SK-N-SH (cell line): ENCODE measurements around the gene MEI1. TPM values are rescaled to one million over a fixed set of nuclear protein-coding genes. Genes with fewer than 3 reads are reported as not detected.

Source experiments
- CTCF ChIA-PET: fragments of 300-600, 350-600 bp; formaldehyde crosslinking; extraction: SDS; loops from one replicate; lab custom pipeline; 2021; lab: Yijun Ruan, JAX
- POLR2A ChIA-PET: fragments of 350-600 bp; sonication (Branson Sonifier 250); formaldehyde crosslinking; extraction: SDS; loops from one replicate; lab custom pipeline; 2020; ENCODE audit warnings: antibody characterized with exemption, inconsistent platforms; lab: Yijun Ruan, JAX
- DNase-seq: peaks from one replicate; pipeline ENCODE4 v3.0.0; 2012
- H2AFZ ChIP-seq: fragments of 200-600 bp; sonication (generic); 2 replicates; pipeline ENCODE4 v1.8.1; 2016; ENCODE audit warnings: antibody characterized with exemption, mild to moderate bottlenecking, low read depth
- H3F3A ChIP-seq: fragments of 200-600 bp; sonication (generic); replicated peaks from 2 replicates; pipeline ENCODE3; 2016; ENCODE audit warnings: antibody characterized with exemption, mild to moderate bottlenecking; ENCODE audit not compliant: insufficient read depth
- H3K27ac ChIP-seq, 2 experiments: fragments of 200-500 bp in 1 of 2; fragments of 200-600 bp in 1 of 2; sonication (Bioruptor generic) in 1 of 2; sonication (generic), shearing (Covaris generic) in 1 of 2; 2 replicates each; pipeline versions ENCODE4 v1.5.1 to v1.6.1; 2014 to 2016; ENCODE audit warnings: low read depth in 2 of 2, inconsistent platforms in 1 of 2, low read length in 1 of 2, mild to moderate bottlenecking in 1 of 2, mixed read lengths in 1 of 2
- H3K27me3 ChIP-seq: fragments of 200-600 bp; sonication (generic), shearing (Covaris generic); 2 replicates; pipeline ENCODE4 v1.6.1; 2016; ENCODE audit warnings: mixed run types; ENCODE audit not compliant: insufficient read depth
- H3K36me3 ChIP-seq, 2 experiments: fragments of 200-500 bp in 1 of 2; fragments of 200-600 bp in 1 of 2; sonication (Bioruptor generic) in 1 of 2; sonication (generic) in 1 of 2; replicated peaks in 1 of 2; 2 replicates each; pipeline versions ENCODE3 to v1.5.1; 2014 to 2016; ENCODE audit warnings: low read length in 1 of 2, mild to moderate bottlenecking in 1 of 2; ENCODE audit not compliant: insufficient read depth in 2 of 2, control insufficient read depth in 1 of 2
- H3K4me1 ChIP-seq, 2 experiments: fragments of 200-500 bp in 1 of 2; fragments of 200-600 bp in 1 of 2; sonication (Bioruptor generic) in 1 of 2; sonication (generic), shearing (Covaris generic) in 1 of 2; 2 replicates each; pipeline versions ENCODE4 v1.5.1 to v1.6.1; 2014 to 2016; ENCODE audit warnings: low read depth in 1 of 2, low read length in 1 of 2, mixed run types in 1 of 2; ENCODE audit not compliant: insufficient read depth in 2 of 2, control insufficient read depth in 1 of 2
- H3K4me2 ChIP-seq: fragments of 200-600 bp; sonication (generic), shearing (Covaris generic); 2 replicates; pipeline ENCODE4 v1.6.1; 2017; ENCODE audit warnings: mixed run types
- H3K4me3 ChIP-seq, 2 experiments: fragments of 200-500 bp in 1 of 2; fragments of 200-600 bp in 1 of 2; sonication (Bioruptor generic) in 1 of 2; sonication (generic), shearing (Covaris generic) in 1 of 2; 2 replicates each; pipeline versions ENCODE4 v1.5.1 to v1.8.1; 2014 to 2016; ENCODE audit warnings: low read depth in 2 of 2, inconsistent platforms in 1 of 2, low read length in 1 of 2, mild to moderate bottlenecking in 1 of 2, mixed read lengths in 1 of 2, moderate library complexity in 1 of 2
- H3K79me2 ChIP-seq: fragments of 200-600 bp; sonication (generic); 2 replicates; pipeline ENCODE4 v1.8.1; 2017; ENCODE audit warnings: mild to moderate bottlenecking; ENCODE audit not compliant: insufficient read depth
- H3K9ac ChIP-seq: fragments of 200-600 bp; sonication (generic); 2 replicates; pipeline ENCODE4 v1.6.1; 2017; ENCODE audit warnings: mixed run types
- H3K9me2 ChIP-seq: fragments of 200-600 bp; sonication (generic); 2 replicates; pipeline ENCODE4 v1.6.1; 2017; ENCODE audit warnings: mixed run types
- H3K9me3 ChIP-seq: fragments of 200-600 bp; sonication (generic); 2 replicates; pipeline ENCODE4 v1.6.1; 2017; ENCODE audit warnings: mixed run types, mild to moderate bottlenecking, moderate library complexity
- H4K20me1 ChIP-seq: fragments of 200-600 bp; sonication (generic); 2 replicates; pipeline ENCODE4 v1.6.1; 2017; ENCODE audit warnings: mild to moderate bottlenecking, mixed run types; ENCODE audit not compliant: insufficient read depth
- CHD2 ChIP-seq: fragments of 150-350 bp; IDR thresholded peaks from 2 replicates; pipeline ENCODE4 v1.6.1; 2018; ENCODE audit warnings: low read length; ENCODE audit not compliant: partially characterized antibody
- CTCF ChIP-seq: fragments of 200-600 bp; sonication (generic); IDR thresholded peaks from 2 replicates; pipeline ENCODE4 v1.6.1; 2017; ENCODE audit warnings: antibody characterized with exemption, mild to moderate bottlenecking, moderate library complexity
- ELF1 ChIP-seq: IDR thresholded peaks from 2 replicates; pipeline ENCODE4 v1.4.0; 2012
- FOXJ3 ChIP-seq: sonication (generic); formaldehyde crosslinking; IDR thresholded peaks from 2 replicates; pipeline ENCODE4 v1.5.1; 2020; ENCODE audit warnings: mild to moderate bottlenecking, missing genetic modification reagents
- GABPA ChIP-seq: IDR thresholded peaks from 2 replicates; pipeline ENCODE4 v1.4.0; 2012; ENCODE audit warnings: low read depth, mild to moderate bottlenecking
- GATA2 ChIP-seq: sonication (generic); formaldehyde crosslinking; IDR thresholded peaks from 2 replicates; pipeline ENCODE4 v1.5.0; 2020; ENCODE audit warnings: mild to moderate bottlenecking, missing genetic modification reagents
- JUND ChIP-seq: IDR thresholded peaks from 2 replicates; pipeline ENCODE4 v1.4.0; 2012
- MEF2A ChIP-seq: IDR thresholded peaks from 2 replicates; pipeline ENCODE4 v1.4.0; 2012; ENCODE audit warnings: low read depth, borderline replicate concordance
- NFIC ChIP-seq: IDR thresholded peaks from 2 replicates; pipeline ENCODE4 v1.4.0; 2012; ENCODE audit warnings: borderline replicate concordance
- NRF1 ChIP-seq: IDR thresholded peaks from 2 replicates; pipeline ENCODE4 v1.6.1; 2012; ENCODE audit warnings: low read depth, mild to moderate bottlenecking, low read length
- PBX3 ChIP-seq: IDR thresholded peaks from 2 replicates; pipeline ENCODE4; 2012
- POLR2AphosphoS5 ChIP-seq: IDR thresholded peaks from 2 replicates; pipeline ENCODE4 v1.6.1; 2012; ENCODE audit warnings: low read depth, low read length
- RAD21 ChIP-seq: IDR thresholded peaks from 2 replicates; pipeline ENCODE4 v1.6.1; 2012; ENCODE audit warnings: mild to moderate bottlenecking, low read length
- RFX5 ChIP-seq: IDR thresholded peaks from 2 replicates; pipeline ENCODE4 v1.6.1; 2012; ENCODE audit warnings: mild to moderate bottlenecking, improper control_type of control experiment, low read length
- SMC3 ChIP-seq: IDR thresholded peaks from 2 replicates; pipeline ENCODE4 v1.6.1; 2012; ENCODE audit warnings: low read depth, low read length, improper control_type of control experiment
- TAF1 ChIP-seq: IDR thresholded peaks from 2 replicates; pipeline ENCODE4 v1.6.1; 2012; ENCODE audit warnings: low read depth, mild to moderate bottlenecking, low read length, moderate library complexity, borderline replicate concordance
- TCF12 ChIP-seq: IDR thresholded peaks from 2 replicates; pipeline ENCODE4 v1.4.0; 2012
- ZBTB33 ChIP-seq: IDR thresholded peaks from 2 replicates; pipeline ENCODE4 v1.4.0; 2012; ENCODE audit warnings: low read depth, borderline replicate concordance
- WGBS: methylation state at CpG from one replicate; pipeline ENCODE4 v1.1.6; 2017; ENCODE audit warnings: low lambda C conversion rate; 5-methylcytosine and 5-hydroxymethylcytosine counted together
- polyA plus RNA-seq, 3 experiments: library from polyadenylated mRNA; depleted of rRNA; stranded (reverse); fragments of >200 nt; gene quantifications; 2 replicates each; pipeline ENCODE4 v1.2.3, GENCODE V29; 2012
- TF ChIP-seq, protein P1 (sequence below): IDR thresholded peaks from 2 replicates; pipeline ENCODE4 v1.6.1; 2012; ENCODE audit warnings: mild to moderate bottlenecking, low read depth, low read length, moderate library complexity
- TF ChIP-seq, protein P2 (sequence below): fragments of 150-350 bp; IDR thresholded peaks from 2 replicates; pipeline ENCODE4 v1.6.1; 2016; ENCODE audit warnings: mild to moderate bottlenecking, low read depth, low read length

The MEI1 gene
- polyA plus RNA-seq, 1 of the 3 experiments (the other 2 are of a cell fraction): not detected

DNA sequence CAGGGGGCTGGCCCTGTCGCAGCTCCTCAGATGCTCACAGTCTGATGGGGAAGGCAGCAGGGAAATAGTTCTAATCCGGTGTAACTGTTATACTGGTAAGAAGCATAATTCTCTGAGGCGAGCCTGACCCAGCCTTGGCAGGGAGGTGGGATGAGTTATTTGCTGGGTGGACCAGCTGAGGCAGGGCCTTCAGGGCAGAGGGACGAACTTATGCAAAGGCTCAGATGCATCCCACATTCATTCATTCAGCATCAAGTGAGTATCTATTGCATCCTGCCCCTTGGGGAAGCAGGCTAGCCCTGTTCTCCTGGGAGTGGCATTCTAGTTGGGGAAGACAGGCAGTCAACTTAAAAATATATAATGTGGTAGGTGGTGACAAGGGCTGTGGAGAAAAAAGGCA, 120.0 kb downstream of the MEI1 start:
- H4K20me1 ChIP-seq: no peaks in the 10 kb centered on the region
- no peak overlapping the region for H3K4me3 ChIP-seq
- H3K9me2 ChIP-seq: no peaks in the 10 kb centered on the region
- TF ChIP-seq PBX3 (no peak), JUND (no peak), FOXJ3 (CRISPR knock-in tag) (no peak), TAF1 (no peak), NRF1 (no peak), RAD21 (no peak), POLR2AphosphoS5 (no peak), ELF1 (no peak), GABPA (no peak), CHD2 (no peak)
- TF ChIP-seq, protein P1, sequence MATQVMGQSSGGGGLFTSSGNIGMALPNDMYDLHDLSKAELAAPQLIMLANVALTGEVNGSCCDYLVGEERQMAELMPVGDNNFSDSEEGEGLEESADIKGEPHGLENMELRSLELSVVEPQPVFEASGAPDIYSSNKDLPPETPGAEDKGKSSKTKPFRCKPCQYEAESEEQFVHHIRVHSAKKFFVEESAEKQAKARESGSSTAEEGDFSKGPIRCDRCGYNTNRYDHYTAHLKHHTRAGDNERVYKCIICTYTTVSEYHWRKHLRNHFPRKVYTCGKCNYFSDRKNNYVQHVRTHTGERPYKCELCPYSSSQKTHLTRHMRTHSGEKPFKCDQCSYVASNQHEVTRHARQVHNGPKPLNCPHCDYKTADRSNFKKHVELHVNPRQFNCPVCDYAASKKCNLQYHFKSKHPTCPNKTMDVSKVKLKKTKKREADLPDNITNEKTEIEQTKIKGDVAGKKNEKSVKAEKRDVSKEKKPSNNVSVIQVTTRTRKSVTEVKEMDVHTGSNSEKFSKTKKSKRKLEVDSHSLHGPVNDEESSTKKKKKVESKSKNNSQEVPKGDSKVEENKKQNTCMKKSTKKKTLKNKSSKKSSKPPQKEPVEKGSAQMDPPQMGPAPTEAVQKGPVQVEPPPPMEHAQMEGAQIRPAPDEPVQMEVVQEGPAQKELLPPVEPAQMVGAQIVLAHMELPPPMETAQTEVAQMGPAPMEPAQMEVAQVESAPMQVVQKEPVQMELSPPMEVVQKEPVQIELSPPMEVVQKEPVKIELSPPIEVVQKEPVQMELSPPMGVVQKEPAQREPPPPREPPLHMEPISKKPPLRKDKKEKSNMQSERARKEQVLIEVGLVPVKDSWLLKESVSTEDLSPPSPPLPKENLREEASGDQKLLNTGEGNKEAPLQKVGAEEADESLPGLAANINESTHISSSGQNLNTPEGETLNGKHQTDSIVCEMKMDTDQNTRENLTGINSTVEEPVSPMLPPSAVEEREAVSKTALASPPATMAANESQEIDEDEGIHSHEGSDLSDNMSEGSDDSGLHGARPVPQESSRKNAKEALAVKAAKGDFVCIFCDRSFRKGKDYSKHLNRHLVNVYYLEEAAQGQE: no peak
- TF ChIP-seq, protein P2, sequence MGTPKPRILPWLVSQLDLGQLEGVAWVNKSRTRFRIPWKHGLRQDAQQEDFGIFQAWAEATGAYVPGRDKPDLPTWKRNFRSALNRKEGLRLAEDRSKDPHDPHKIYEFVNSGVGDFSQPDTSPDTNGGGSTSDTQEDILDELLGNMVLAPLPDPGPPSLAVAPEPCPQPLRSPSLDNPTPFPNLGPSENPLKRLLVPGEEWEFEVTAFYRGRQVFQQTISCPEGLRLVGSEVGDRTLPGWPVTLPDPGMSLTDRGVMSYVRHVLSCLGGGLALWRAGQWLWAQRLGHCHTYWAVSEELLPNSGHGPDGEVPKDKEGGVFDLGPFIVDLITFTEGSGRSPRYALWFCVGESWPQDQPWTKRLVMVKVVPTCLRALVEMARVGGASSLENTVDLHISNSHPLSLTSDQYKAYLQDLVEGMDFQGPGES: no peak
- no peaks in the 10 kb centered on the region for H3K9me3 ChIP-seq
- no peak overlapping the region for H3K27ac ChIP-seq
- H3K79me2 ChIP-seq: no peaks in the 10 kb centered on the region
- H3F3A ChIP-seq: no peaks in the 10 kb centered on the region
- ChIA-PET POLR2A (no interaction called here), CTCF (no interaction called here)
- H2AFZ ChIP-seq: no peak overlapping the region
- H3K4me2 ChIP-seq: no peak overlapping the region
- no peak overlapping the region for H3K9ac ChIP-seq
- 100% methylated on average over 2 of the region's 4 CpGs for WGBS
- no peaks in the 10 kb centered on the region for H3K36me3 ChIP-seq
- H3K27me3 ChIP-seq: no peaks in the 10 kb centered on the region
- no peak for DNase-seq
- no peaks in the 10 kb centered on the region for H3K4me1 ChIP-seq

- Histone ChIP-seq H2AFZ (no peak overlapping the region), H3F3A (no peaks in the 10 kb centered on the region), H3K4me2 (no peak overlapping the region), H3K9ac (no peak overlapping the region), H3K27ac (no peak overlapping the region), H3K4me1 (no peaks in the 10 kb centered on the region), H3K36me3 (no peaks in the 10 kb centered on the region), H3K4me3 (no peak overlapping the region), H3K79me2 (no peaks in the 10 kb centered on the region), H4K20me1 (no peaks in the 10 kb centered on the region), H3K27me3 (no peaks in the 10 kb centered on the region), H3K9me3 (no peaks in the 10 kb centered on the region), H3K9me2 (no peaks in the 10 kb centered on the region)
- POLR2A ChIA-PET: no interaction called here
- WGBS: 92% methylated on average over 4 of the region's 5 CpGs
- DNase-seq: no peak
- CTCF ChIA-PET: interaction anchor here (1.7 kb wide), 1 partner anchor 120 kb away, joined by 6 read pairs; no protein-coding TSS in a partner anchor
- TF ChIP-seq GATA2 (CRISPR knock-in tag) (no peak), RFX5 (no peak), CTCF (no peak), TCF12 (no peak), NFIC (no peak), ZBTB33 (no peak), SMC3 (no peak), TAF1 (no peak), MEF2A (no peak)
Measured at GRCh38 chr22:41820447-41820846, 121.1 kb downstream of the MEI1 start.
